Fibroblast of lung (primary cell): ENCODE data around the gene GATA1. TPM values are rescaled to one million over a fixed set of nuclear protein-coding genes. Genes with fewer than 3 reads are reported as not detected.

Experiments used
- DNase-seq, 2 donors: peaks; one replicate each; pipeline versions ENCODE4 v3.0.0 to v3.0.0-alpha.2; 2010; ENCODE audit warnings: low read depth in 2 of 2
- H2AFZ ChIP-seq: 2 replicates; pipeline ENCODE4 v1.5.1; 2012; ENCODE audit warnings: low read length, control low read depth, inconsistent platforms
- H3K27ac ChIP-seq: 2 replicates; pipeline ENCODE4 v1.5.1; 2011; ENCODE audit warnings: low read length, control low read depth; ENCODE audit not compliant: insufficient read depth
- H3K27me3 ChIP-seq: 2 replicates; pipeline ENCODE4 v1.5.1; 2011; ENCODE audit warnings: mild to moderate bottlenecking, low read length; ENCODE audit not compliant: control insufficient read depth, insufficient read depth
- H3K36me3 ChIP-seq: 2 replicates; pipeline ENCODE4 v1.5.1; 2011; ENCODE audit warnings: low read length; ENCODE audit not compliant: control insufficient read depth, insufficient read depth
- H3K4me1 ChIP-seq: 2 replicates; pipeline ENCODE4 v1.5.1; 2011; ENCODE audit warnings: low read length; ENCODE audit not compliant: control insufficient read depth, insufficient read depth; ENCODE audit errors: extremely low read depth
- H3K4me2 ChIP-seq: 2 replicates; pipeline ENCODE4 v1.5.1; 2011; ENCODE audit warnings: low read length, control low read depth; ENCODE audit not compliant: insufficient read depth; ENCODE audit errors: extremely low read depth
- H3K4me3 ChIP-seq, 4 experiments: fragments of 200-600 bp in 1 of 4; sonication (generic) in 1 of 4; replicated peaks in 1 of 4; 2 replicates each; pipeline ENCODE4 v1.5.1; 2011 to 2016; ENCODE audit warnings: low read length in 4 of 4, low read depth in 3 of 4, mild to moderate bottlenecking in 3 of 4, control low read depth in 2 of 4, inconsistent platforms in 1 of 4, mixed read lengths in 1 of 4; ENCODE audit not compliant: insufficient read depth in 1 of 4; ENCODE audit errors: control extremely low read depth in 1 of 4
- H3K79me2 ChIP-seq: 2 replicates; pipeline ENCODE4 v1.5.1; 2012; ENCODE audit warnings: mild to moderate bottlenecking, low read length, inconsistent platforms; ENCODE audit not compliant: control insufficient read depth, insufficient read depth
- H3K9ac ChIP-seq: 2 replicates; pipeline ENCODE4 v1.5.1; 2011; ENCODE audit warnings: mild to moderate bottlenecking, low read length, control low read depth; ENCODE audit not compliant: insufficient read depth
- H3K9me3 ChIP-seq: 2 replicates; pipeline ENCODE4 v1.5.1; 2012; ENCODE audit warnings: low read depth, low read length; ENCODE audit not compliant: control insufficient read depth, insufficient read depth
- H4K20me1 ChIP-seq: 2 replicates; pipeline ENCODE4 v1.5.1; 2011; ENCODE audit warnings: low read length; ENCODE audit not compliant: control insufficient read depth, insufficient read depth; ENCODE audit errors: extremely low read depth
- EZH2 ChIP-seq: IDR thresholded peaks from 2 replicates; pipeline ENCODE4 v1.5.1; 2012; ENCODE audit warnings: low read length, control low read depth, mild to moderate bottlenecking; ENCODE audit errors: missing control alignments
- polyA plus RNA-seq, 2 donors: library from polyadenylated mRNA; depleted of rRNA in 1 of 2; stranded (reverse) in 1 of 2; unstranded in 1 of 2; fragments of >200 nt; gene quantifications; 2 replicates each; pipeline ENCODE4 v1.2.1, GENCODE V29; 2011 to 2012; ENCODE audit warnings: missing spikeins in 1 of 2
- total RNA-seq: library from RNA; depleted of rRNA; stranded (reverse); fragments of >200 nt; gene quantifications from 2 replicates; pipeline ENCODE4 v1.2.1, GENCODE V29; 2014
- TF ChIP-seq, protein P1 (sequence below), 2 donors: IDR thresholded peaks in 1 of 2; conservative IDR thresholded peaks in 1 of 2; 1 replicate in 1 of 2; 2 replicates in 1 of 2; pipeline ENCODE4 v1.5.1; 2011 to 2012; ENCODE audit warnings: low read length in 2 of 2, control low read depth in 1 of 2, inconsistent platforms in 1 of 2, low read depth in 1 of 2, mild to moderate bottlenecking in 1 of 2

Gene GATA1
- total and polyA plus RNA-seq, 2 donors (not counting 1 experiment from before 2014, with no cell fraction given): not detected

DNA sequence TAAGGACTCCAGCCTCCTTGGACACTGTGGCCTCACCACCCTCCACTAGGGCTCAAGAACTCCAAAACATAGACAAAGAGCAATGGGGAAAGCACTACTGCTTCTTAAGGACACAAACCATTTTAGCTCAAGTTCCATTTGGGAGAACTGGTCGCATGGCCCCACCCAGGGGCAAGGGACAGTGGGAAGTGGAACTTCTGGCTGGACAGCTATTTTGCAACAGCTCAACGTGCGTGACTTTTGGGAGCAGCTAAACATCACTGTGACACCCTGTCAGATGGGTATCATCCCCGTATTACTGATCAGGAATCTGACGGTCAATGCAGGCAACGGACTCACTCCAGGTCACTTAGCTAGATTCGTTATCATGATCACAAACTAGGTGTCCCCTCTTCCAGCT is 33.9 kb upstream of the GATA1 start:
- H3K9ac ChIP-seq: no peak overlapping the region
- H3K4me2 ChIP-seq: no peak overlapping the region
- TF ChIP-seq EZH2: no peak
- no peak overlapping the region for H3K4me3 ChIP-seq
- H2AFZ ChIP-seq: no peak overlapping the region
- DNase-seq: no peak
- no peaks in the 10 kb centered on the region for H3K4me1 ChIP-seq
- H3K27ac ChIP-seq: no peak overlapping the region
- no peaks in the 10 kb centered on the region for H3K36me3 ChIP-seq
- no peaks in the 10 kb centered on the region for H3K79me2 ChIP-seq
- no peaks in the 10 kb centered on the region for H3K9me3 ChIP-seq
- H4K20me1 ChIP-seq: no peaks in the 10 kb centered on the region
- H3K27me3 ChIP-seq: no peaks in the 10 kb centered on the region

DNA sequence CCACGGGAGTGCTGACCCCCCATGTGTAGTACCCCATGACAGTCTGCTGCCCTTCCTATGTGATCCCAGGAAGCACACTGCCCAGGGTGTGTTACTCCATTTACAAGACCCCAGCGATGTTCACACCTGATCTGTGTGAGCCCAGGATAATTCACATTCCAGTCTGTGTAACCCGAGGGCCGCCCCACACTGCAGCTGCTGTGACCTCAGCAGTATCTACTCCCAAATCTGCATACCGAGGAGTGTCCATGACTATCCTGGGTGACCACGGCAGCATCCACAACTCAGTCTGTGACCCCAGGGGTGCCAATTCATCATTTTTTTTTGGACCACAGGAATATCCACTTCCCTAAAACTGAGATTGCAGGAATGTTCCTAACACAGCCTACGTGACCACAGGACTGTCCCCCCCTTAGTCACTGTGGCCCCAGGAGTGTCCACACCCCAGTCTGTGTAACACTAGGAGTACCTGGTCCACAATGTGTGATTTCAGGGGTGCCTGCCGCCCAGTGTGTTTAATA is 32.6 kb upstream of the GATA1 start:
- Histone ChIP-seq H3K4me2 (no peak overlapping the region), H3K9ac (no peak overlapping the region), H3K79me2 (no peaks in the 10 kb centered on the region), H4K20me1 (no peaks in the 10 kb centered on the region), H3K27ac (no peak overlapping the region), H2AFZ (no peak overlapping the region), H3K36me3 (no peaks in the 10 kb centered on the region), H3K27me3 (no peaks in the 10 kb centered on the region), H3K9me3 (no peaks in the 10 kb centered on the region), H3K4me3 (no peak overlapping the region), H3K4me1 (no peaks in the 10 kb centered on the region)
- TF ChIP-seq EZH2: no peak
- TF ChIP-seq, protein P1, sequence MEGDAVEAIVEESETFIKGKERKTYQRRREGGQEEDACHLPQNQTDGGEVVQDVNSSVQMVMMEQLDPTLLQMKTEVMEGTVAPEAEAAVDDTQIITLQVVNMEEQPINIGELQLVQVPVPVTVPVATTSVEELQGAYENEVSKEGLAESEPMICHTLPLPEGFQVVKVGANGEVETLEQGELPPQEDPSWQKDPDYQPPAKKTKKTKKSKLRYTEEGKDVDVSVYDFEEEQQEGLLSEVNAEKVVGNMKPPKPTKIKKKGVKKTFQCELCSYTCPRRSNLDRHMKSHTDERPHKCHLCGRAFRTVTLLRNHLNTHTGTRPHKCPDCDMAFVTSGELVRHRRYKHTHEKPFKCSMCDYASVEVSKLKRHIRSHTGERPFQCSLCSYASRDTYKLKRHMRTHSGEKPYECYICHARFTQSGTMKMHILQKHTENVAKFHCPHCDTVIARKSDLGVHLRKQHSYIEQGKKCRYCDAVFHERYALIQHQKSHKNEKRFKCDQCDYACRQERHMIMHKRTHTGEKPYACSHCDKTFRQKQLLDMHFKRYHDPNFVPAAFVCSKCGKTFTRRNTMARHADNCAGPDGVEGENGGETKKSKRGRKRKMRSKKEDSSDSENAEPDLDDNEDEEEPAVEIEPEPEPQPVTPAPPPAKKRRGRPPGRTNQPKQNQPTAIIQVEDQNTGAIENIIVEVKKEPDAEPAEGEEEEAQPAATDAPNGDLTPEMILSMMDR (conservative IDR thresholded peaks at IDR 0.05 in 1 of 2, IDR thresholded peaks at IDR 0.05 in 1 of 2; ENCODE audit: low read depth in 1 of 2, low read length in 2 of 2): no peak
- DNase-seq: no peak

DNA sequence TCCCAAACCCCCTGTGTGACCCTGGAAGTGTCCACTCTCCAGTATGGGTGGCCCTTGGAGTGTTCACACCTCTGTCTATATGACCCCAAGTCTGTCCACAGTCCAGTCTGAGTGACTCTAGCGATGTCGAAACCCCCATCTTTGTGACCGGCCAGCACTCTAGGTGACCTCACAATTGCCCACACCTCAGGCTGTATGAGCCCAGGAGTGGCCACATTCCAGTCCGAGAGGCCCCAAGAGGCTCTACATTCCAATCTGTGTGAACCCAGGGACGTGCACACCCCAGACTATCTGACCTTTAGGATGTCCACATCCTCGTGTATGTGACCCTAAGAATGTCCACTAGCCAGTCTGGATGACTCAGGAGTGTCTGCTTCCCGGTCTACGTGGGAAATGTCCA is 32.2 kb upstream of the GATA1 start:
- Histone ChIP-seq H4K20me1 (no peaks in the 10 kb centered on the region), H3K36me3 (no peaks in the 10 kb centered on the region), H3K4me1 (no peaks in the 10 kb centered on the region), H3K4me3 (no peak overlapping the region), H3K9me3 (no peaks in the 10 kb centered on the region), H3K4me2 (no peak overlapping the region), H2AFZ (no peak overlapping the region), H3K27ac (no peak overlapping the region), H3K27me3 (no peaks in the 10 kb centered on the region), H3K9ac (no peak overlapping the region), H3K79me2 (no peaks in the 10 kb centered on the region)
- DNase-seq: no peak
- TF ChIP-seq, protein P1 (conservative IDR thresholded peaks at IDR 0.05 in 1 of 2, IDR thresholded peaks at IDR 0.05 in 1 of 2; ENCODE audit: low read depth in 1 of 2, low read length in 2 of 2): no peak
- no peak for TF ChIP-seq EZH2
